B cell (primary cell): ENCODE data around the gene MED8. TPM values are rescaled to one million over a fixed set of nuclear protein-coding genes. Genes with fewer than 3 reads are reported as not detected.

Source experiments
- ATAC-seq: fragments of 200-7000 bp; cut with Tn5 transposase; one replicate; pipeline ENCODE4 v1.10.0; 2021; ENCODE audit warnings: low read depth, mild to moderate bottlenecking, moderate number of reproducible peaks, moderate library complexity
- CTCF ChIA-PET: fragments of 350-600 bp; sonication (Branson Sonifier 250); formaldehyde crosslinking; loops from one replicate; lab custom pipeline; 2021; ENCODE audit warnings: antibody characterized with exemption, inconsistent platforms; lab: Charles Lee
- POLR2A ChIA-PET: fragments of 350-600 bp; sonication (Branson Sonifier 250); formaldehyde crosslinking; loops from one replicate; lab custom pipeline; 2021; ENCODE audit warnings: antibody characterized with exemption; lab: Charles Lee
- DNase-seq: peaks from one replicate; pipeline ENCODE4 v3.0.0; 2013
- H2AFZ ChIP-seq: 2 replicates; pipeline ENCODE4 v1.6.1; 2012; ENCODE audit warnings: mild to moderate bottlenecking, low read depth, low read length; ENCODE audit not compliant: insufficient read depth, poor library complexity, severe bottlenecking
- H3K27ac ChIP-seq, 2 donors: 1 replicate in 1 of 2; 2 replicates in 1 of 2; pipeline ENCODE4 v1.5.1; 2012 to 2013; ENCODE audit warnings: low read length in 2 of 2, mild to moderate bottlenecking in 2 of 2, moderate library complexity in 1 of 2
- H3K27me3 ChIP-seq, 4 experiments: fragments of 200-600 bp in 1 of 4; sonication (generic) in 1 of 4; replicated peaks in 1 of 4; 1 replicate in 2 of 4; 2 replicates in 2 of 4; pipeline versions ENCODE4 v1.6.1 to v1.7.0; 2013 to 2016; ENCODE audit warnings: low read length in 3 of 4, mild to moderate bottlenecking in 2 of 4, mixed read lengths in 1 of 4, moderate library complexity in 1 of 4; ENCODE audit not compliant: insufficient read depth in 4 of 4, control insufficient read depth in 3 of 4; ENCODE audit errors: control extremely low read depth in 1 of 4
- H3K36me3 ChIP-seq, 2 experiments: replicated peaks in 1 of 2; 1 replicate in 1 of 2; 2 replicates in 1 of 2; pipeline versions ENCODE4 v1.6.1 to v1.7.1; 2013; ENCODE audit warnings: low read length in 1 of 2; ENCODE audit not compliant: insufficient read depth in 2 of 2, control insufficient read depth in 1 of 2; ENCODE audit errors: control extremely low read depth in 1 of 2, extremely low read depth in 1 of 2
- H3K4me1 ChIP-seq, 2 donors: fragments of 200-600 bp in 1 of 2; sonication (generic) in 1 of 2; 1 replicate in 1 of 2; 2 replicates in 1 of 2; pipeline versions ENCODE4 v1.5.1 to v1.6.1; 2013 to 2017; ENCODE audit warnings: low read length in 2 of 2; ENCODE audit not compliant: control insufficient read depth in 2 of 2, insufficient read depth in 2 of 2
- H3K4me2 ChIP-seq: replicated peaks from 2 replicates; pipeline ENCODE3; 2012; ENCODE audit warnings: mild to moderate bottlenecking, low read depth, low read length; ENCODE audit not compliant: poor library complexity, severe bottlenecking
- H3K4me3 ChIP-seq, 5 experiments: fragments of 200-600 bp in 1 of 5; sonication (generic) in 1 of 5; 1 replicate in 3 of 5; 2 replicates in 2 of 5; pipeline versions ENCODE4 v1.5.1 to v1.7.0; 2011 to 2016; ENCODE audit warnings: low read length in 4 of 5, mild to moderate bottlenecking in 4 of 5, low read depth in 2 of 5, control low read depth in 1 of 5, moderate library complexity in 1 of 5; ENCODE audit not compliant: insufficient read depth in 1 of 5; ENCODE audit errors: control extremely low read depth in 1 of 5, extremely low read depth in 1 of 5
- H3K79me2 ChIP-seq: fragments of 200-600 bp; sonication (generic); one replicate; pipeline ENCODE4 v1.6.0; 2016; ENCODE audit warnings: low read length; ENCODE audit not compliant: control insufficient read depth, insufficient read depth
- H3K9ac ChIP-seq: fragments of 200-600 bp; sonication (generic); 2 replicates; pipeline ENCODE4 v1.6.1; 2017; ENCODE audit warnings: mild to moderate bottlenecking, low read length, moderate library complexity
- H3K9me3 ChIP-seq, 3 donors: one replicate each; pipeline versions ENCODE4 v1.6.1 to v1.7.1; 2013; ENCODE audit warnings: low read length in 2 of 3; ENCODE audit not compliant: control insufficient read depth in 2 of 3, insufficient read depth in 1 of 3; ENCODE audit errors: control extremely low read depth in 1 of 3
- H4K20me1 ChIP-seq: 2 replicates; pipeline ENCODE4 v1.6.0; 2012; ENCODE audit warnings: mild to moderate bottlenecking, low read length; ENCODE audit not compliant: insufficient read depth, control insufficient read depth, poor library complexity, severe bottlenecking
- H3K27ac Mint-ChIP-seq: one replicate; pipeline ENCODE4 v1.8.0; 2021; ENCODE audit warnings: mixed read lengths
- H3K27me3 Mint-ChIP-seq: one replicate; pipeline ENCODE4 v1.8.0; 2021; ENCODE audit warnings: mixed read lengths
- H3K4me1 Mint-ChIP-seq: one replicate; pipeline ENCODE4 v1.8.0; 2021; ENCODE audit warnings: mixed read lengths
- H3K4me3 Mint-ChIP-seq: one replicate; pipeline ENCODE4 v1.8.0; 2021; ENCODE audit warnings: mixed read lengths
- H3K9me3 Mint-ChIP-seq: one replicate; pipeline ENCODE4 v1.8.0; 2022; ENCODE audit warnings: mixed read lengths; ENCODE audit not compliant: insufficient read depth
- EZH2 ChIP-seq: IDR thresholded peaks from 2 replicates; pipeline ENCODE4 v1.6.1; 2012; ENCODE audit warnings: borderline replicate concordance, low read depth, mild to moderate bottlenecking, moderate library complexity, low read length; ENCODE audit not compliant: insufficient read depth, poor library complexity, severe bottlenecking
- WGBS: methylation state at CpG from one replicate; pipeline ENCODE4 v1.1.5; 2013; ENCODE audit warnings: missing lambda C conversion rate; ENCODE audit not compliant: insufficient coverage; 5-methylcytosine and 5-hydroxymethylcytosine counted together
- intact Hi-C: fragments of 100-400 bp; cut with micrococcal nuclease; formaldehyde crosslinking; loops from one replicate; pipeline ENCODE4 v1.10.0; 2022
- polyA plus RNA-seq: library from polyadenylated mRNA; depleted of rRNA; stranded (reverse); fragments of >200 nt; gene quantifications from 2 replicates; pipeline ENCODE4 v1.2.3, GENCODE V29; 2012
- total RNA-seq, 2 donors: library from RNA; stranded (reverse); fragments of 120-200 nt in 1 of 2; gene quantifications; 1 replicate in 1 of 2; 2 replicates in 1 of 2; pipeline versions ENCODE4 v1.2.3 to v1.2.4, GENCODE V29; 2013 to 2022
- TF ChIP-seq, protein P1 (sequence below): fragments of 200-600 bp; IDR thresholded peaks from one replicate; pipeline ENCODE4 v1.8.0; 2022; ENCODE audit warnings: antibody characterized with exemption, mild to moderate bottlenecking

The MED8 gene
- total and polyA plus RNA-seq, 2 donors (not counting 1 experiment from before 2014, with no cell fraction given) = 12.0 to 30.0 TPM

DNA sequence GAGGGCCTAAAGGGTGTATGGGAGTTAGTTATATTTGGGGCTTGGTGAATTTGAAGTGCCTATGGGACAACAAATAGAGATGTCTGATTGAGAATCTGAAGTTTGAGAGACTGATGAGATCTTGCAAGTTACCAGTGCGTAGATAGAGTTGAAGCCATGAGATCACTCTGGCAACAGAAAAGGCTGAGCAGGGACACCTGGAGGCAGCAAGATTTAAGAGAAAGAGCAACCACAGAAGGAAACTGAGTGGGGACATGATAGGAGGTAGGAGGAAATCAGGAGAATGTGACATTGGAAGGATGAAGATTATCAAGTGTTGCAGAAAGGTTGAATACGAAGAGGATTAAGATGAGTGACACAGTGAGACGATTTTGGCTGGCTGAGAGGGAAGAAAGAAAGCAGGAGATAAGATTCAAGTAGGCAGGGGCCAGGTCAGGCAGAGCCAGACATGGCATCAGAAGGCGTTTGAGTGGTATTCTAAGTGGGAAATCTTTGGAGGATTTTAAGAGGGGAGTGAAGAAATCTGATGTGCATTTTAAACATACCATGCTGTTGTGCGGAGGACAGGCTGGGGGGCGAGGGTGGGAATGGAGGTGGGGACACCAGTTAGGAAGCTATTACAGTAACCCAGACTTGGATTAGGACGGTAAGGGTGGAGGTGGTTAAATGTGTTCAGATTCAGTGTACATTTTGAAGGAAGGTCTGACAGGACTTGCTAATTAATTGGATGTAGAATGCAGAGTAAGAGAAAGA, 55.0 kb downstream of the MED8 start:
- Mint-ChIP-seq H3K4me3 (no peak overlapping the region), H3K4me1 (no peaks in the 10 kb centered on the region), H3K27ac (no peak overlapping the region), H3K9me3 (no peaks in the 10 kb centered on the region), H3K27me3 (no peaks in the 10 kb centered on the region)
- H3K4me3 ChIP-seq = no peak overlapping the region
- no peak for ATAC-seq
- DNase-seq = no peak
- no peak for TF ChIP-seq EZH2
- TF ChIP-seq, protein P1, sequence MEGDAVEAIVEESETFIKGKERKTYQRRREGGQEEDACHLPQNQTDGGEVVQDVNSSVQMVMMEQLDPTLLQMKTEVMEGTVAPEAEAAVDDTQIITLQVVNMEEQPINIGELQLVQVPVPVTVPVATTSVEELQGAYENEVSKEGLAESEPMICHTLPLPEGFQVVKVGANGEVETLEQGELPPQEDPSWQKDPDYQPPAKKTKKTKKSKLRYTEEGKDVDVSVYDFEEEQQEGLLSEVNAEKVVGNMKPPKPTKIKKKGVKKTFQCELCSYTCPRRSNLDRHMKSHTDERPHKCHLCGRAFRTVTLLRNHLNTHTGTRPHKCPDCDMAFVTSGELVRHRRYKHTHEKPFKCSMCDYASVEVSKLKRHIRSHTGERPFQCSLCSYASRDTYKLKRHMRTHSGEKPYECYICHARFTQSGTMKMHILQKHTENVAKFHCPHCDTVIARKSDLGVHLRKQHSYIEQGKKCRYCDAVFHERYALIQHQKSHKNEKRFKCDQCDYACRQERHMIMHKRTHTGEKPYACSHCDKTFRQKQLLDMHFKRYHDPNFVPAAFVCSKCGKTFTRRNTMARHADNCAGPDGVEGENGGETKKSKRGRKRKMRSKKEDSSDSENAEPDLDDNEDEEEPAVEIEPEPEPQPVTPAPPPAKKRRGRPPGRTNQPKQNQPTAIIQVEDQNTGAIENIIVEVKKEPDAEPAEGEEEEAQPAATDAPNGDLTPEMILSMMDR = no peak
- H4K20me1 ChIP-seq = no peaks in the 10 kb centered on the region
- peaks cover 0 to 3% (median 0%) of the 10 kb centered on the region in 4 experiments for H3K27me3 ChIP-seq
- H3K9me3 ChIP-seq = no peaks in the 10 kb centered on the region
- ChIA-PET CTCF (no interaction called here), POLR2A (no interaction called here)
- H3K9ac ChIP-seq = no peak overlapping the region
- H3K4me2 ChIP-seq = no peak overlapping the region
- H2AFZ ChIP-seq = no peak overlapping the region
- H3K36me3 ChIP-seq = no peaks in the 10 kb centered on the region
- intact Hi-C loops = no loop called here
- no peak overlapping the region for H3K27ac ChIP-seq
- H3K4me1 ChIP-seq = no peaks in the 10 kb centered on the region
- no peaks in the 10 kb centered on the region for H3K79me2 ChIP-seq
- 71% methylated on average over 7 of the region's 7 CpGs for WGBS

Other genes starting within 250 kb of the MED8 start
- 25.9 and 27.4 TPM in 2 replicates for gene EBNA1BP2, start 217.5 kb downstream of the MED8 start, total RNA-seq
- 10.1 and 11.4 TPM in 2 replicates for gene EBNA1BP2, start 217.5 kb downstream of the MED8 start, polyA plus RNA-seq
- gene CFAP57, start 217.5 kb downstream of the MED8 start, total RNA-seq = 0.15 and 0.44 TPM in 2 replicates
- gene CFAP57, start 217.5 kb downstream of the MED8 start, polyA plus RNA-seq = 0.07 and 0.16 TPM in 2 replicates
- not detected in 2 replicates for gene TMEM125, start 119.8 kb downstream of the MED8 start, total RNA-seq
- gene TMEM125, start 119.8 kb downstream of the MED8 start, polyA plus RNA-seq = 0.10 TPM in 1 of 2 replicates, not detected in the other
- not detected in 2 replicates for gene C1orf210, start 104.2 kb downstream of the MED8 start, total RNA-seq
- not detected in 2 replicates for gene C1orf210, start 104.2 kb downstream of the MED8 start, polyA plus RNA-seq
- 0.10 TPM in 1 of 2 replicates, not detected in the other for gene TIE1, start 88.8 kb downstream of the MED8 start, total RNA-seq
- gene TIE1, start 88.8 kb downstream of the MED8 start, polyA plus RNA-seq = 0.04 TPM in 1 of 2 replicates, not detected in the other
- gene MPL, start 52.0 kb downstream of the MED8 start, total RNA-seq = not detected in 2 replicates
- gene MPL, start 52.0 kb downstream of the MED8 start, polyA plus RNA-seq = not detected in 2 replicates
- gene CDC20, start 30.8 kb downstream of the MED8 start, total RNA-seq = 1.1 and 2.1 TPM in 2 replicates
- 1.5 and 2.0 TPM in 2 replicates for gene CDC20, start 30.8 kb downstream of the MED8 start, polyA plus RNA-seq
- 65.4 and 66.6 TPM in 2 replicates for gene ELOVL1, start 21.8 kb downstream of the MED8 start, total RNA-seq
- 78.8 and 98.5 TPM in 2 replicates for gene ELOVL1, start 21.8 kb downstream of the MED8 start, polyA plus RNA-seq
- gene SZT2, start 99 bp upstream of the MED8 start, total RNA-seq = 193 and 197 TPM in 2 replicates
- gene SZT2, start 99 bp upstream of the MED8 start, polyA plus RNA-seq = 34.5 and 41.4 TPM in 2 replicates
- gene HYI, start 64.1 kb upstream of the MED8 start, total RNA-seq = 26.5 and 29.0 TPM in 2 replicates
- 10.5 and 21.0 TPM in 2 replicates for gene HYI, start 64.1 kb upstream of the MED8 start, polyA plus RNA-seq
- 0.07 and 0.22 TPM in 2 replicates for gene PTPRF, start 141.1 kb upstream of the MED8 start, total RNA-seq
- 0.12 and 0.13 TPM in 2 replicates for gene PTPRF, start 141.1 kb upstream of the MED8 start, polyA plus RNA-seq